Fibroblast of lung (primary cell): ENCODE data around the gene SH3GL3.

Experiments used
- EZH2 ChIP-seq: IDR thresholded peaks from 2 replicates; pipeline ENCODE4 v1.5.1; 2012; ENCODE audit warnings: low read length, control low read depth, mild to moderate bottlenecking; ENCODE audit errors: missing control alignments
- TF ChIP-seq, protein P1 (sequence below), 2 donors: IDR thresholded peaks in 1 of 2; conservative IDR thresholded peaks in 1 of 2; 1 replicate in 1 of 2; 2 replicates in 1 of 2; pipeline ENCODE4 v1.5.1; 2011 to 2012; ENCODE audit warnings: low read length in 2 of 2, control low read depth in 1 of 2, inconsistent platforms in 1 of 2, low read depth in 1 of 2, mild to moderate bottlenecking in 1 of 2

DNA sequence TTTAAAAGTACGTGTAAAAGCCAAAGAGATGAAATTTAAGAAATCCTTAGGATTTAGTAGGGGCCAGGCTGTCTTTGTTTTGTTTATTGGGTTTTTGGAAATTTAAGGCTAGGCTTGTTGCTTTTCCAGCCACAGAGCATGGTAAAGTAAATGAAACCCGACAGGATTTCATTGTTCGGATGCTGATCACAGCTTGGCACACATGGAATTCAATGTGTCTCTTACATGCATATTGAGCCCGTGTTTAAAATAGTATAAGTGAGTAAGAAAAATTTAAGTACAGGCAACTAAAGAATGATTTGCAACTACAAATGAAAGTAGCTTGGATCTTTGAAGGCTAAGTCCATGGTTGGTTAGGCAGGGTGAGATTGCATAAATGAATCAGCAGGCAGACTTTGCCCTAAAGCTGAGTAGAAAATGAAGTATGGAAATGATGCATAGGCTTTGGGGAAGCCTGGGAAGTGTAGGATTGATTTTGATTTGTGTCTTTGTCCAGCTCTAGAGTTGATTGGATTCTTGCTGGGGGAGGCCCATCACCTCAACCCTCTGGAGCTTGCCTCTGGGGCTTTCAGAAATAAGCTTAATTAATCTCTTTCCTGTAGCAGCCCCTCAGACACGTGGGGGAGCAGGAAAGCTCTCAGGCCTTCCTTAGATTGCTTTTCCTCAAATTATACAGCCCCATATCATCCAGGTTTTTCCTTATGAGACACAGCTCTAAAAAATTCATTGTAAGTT lies 138.6 kb downstream of the SH3GL3 start:
- TF ChIP-seq, protein P1, sequence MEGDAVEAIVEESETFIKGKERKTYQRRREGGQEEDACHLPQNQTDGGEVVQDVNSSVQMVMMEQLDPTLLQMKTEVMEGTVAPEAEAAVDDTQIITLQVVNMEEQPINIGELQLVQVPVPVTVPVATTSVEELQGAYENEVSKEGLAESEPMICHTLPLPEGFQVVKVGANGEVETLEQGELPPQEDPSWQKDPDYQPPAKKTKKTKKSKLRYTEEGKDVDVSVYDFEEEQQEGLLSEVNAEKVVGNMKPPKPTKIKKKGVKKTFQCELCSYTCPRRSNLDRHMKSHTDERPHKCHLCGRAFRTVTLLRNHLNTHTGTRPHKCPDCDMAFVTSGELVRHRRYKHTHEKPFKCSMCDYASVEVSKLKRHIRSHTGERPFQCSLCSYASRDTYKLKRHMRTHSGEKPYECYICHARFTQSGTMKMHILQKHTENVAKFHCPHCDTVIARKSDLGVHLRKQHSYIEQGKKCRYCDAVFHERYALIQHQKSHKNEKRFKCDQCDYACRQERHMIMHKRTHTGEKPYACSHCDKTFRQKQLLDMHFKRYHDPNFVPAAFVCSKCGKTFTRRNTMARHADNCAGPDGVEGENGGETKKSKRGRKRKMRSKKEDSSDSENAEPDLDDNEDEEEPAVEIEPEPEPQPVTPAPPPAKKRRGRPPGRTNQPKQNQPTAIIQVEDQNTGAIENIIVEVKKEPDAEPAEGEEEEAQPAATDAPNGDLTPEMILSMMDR (conservative IDR thresholded peaks at IDR 0.05 in 1 of 2, IDR thresholded peaks at IDR 0.05 in 1 of 2; ENCODE audit: low read depth in 1 of 2, low read length in 2 of 2) = no peak
- no peak for TF ChIP-seq EZH2
